Gastroesophageal sphincter (tissue), 4 donors: Measurements from ENCODE around the gene PPP1R37. TPM values are rescaled to one million over a fixed set of nuclear protein-coding genes. Genes with fewer than 3 reads are reported as not detected.

Experiments
- ATAC-seq: fragments of 150-250 bp; one replicate; pipeline ENCODE4 v1.9.1; 2016; ENCODE audit warnings: mild to moderate bottlenecking, moderate library complexity
- H3K27ac ChIP-seq, 4 donors: fragments of 200-600 bp; sonication (generic) in 3 of 4; 1 replicate in 3 of 4; 2 replicates in 1 of 4; pipeline ENCODE4 v1.5.1; 2016 to 2019
- H3K27me3 ChIP-seq: fragments of 200-600 bp; sonication (generic); one replicate; pipeline ENCODE4 v1.5.1; 2019
- H3K36me3 ChIP-seq, 2 donors: fragments of 200-600 bp; sonication (generic); one replicate each; pipeline ENCODE4 v1.5.1; 2019; ENCODE audit warnings: control low read depth in 1 of 2
- H3K4me1 ChIP-seq, 3 donors: fragments of 200-600 bp; sonication (generic); 1 replicate in 2 of 3; 2 replicates in 1 of 3; pipeline ENCODE4 v1.5.1; 2016 to 2019; ENCODE audit warnings: control low read depth in 2 of 3
- H3K4me3 ChIP-seq, 2 donors: fragments of 200-600 bp; sonication (generic); one replicate each; pipeline ENCODE4 v1.5.1; 2019; ENCODE audit warnings: mild to moderate bottlenecking in 1 of 2, moderate library complexity in 1 of 2
- H3K9me3 ChIP-seq, 3 donors: fragments of 200-600 bp; sonication (generic); one replicate each; pipeline ENCODE4 v1.5.1; 2017 to 2019; ENCODE audit warnings: control low read depth in 2 of 3
- CTCF ChIP-seq, 4 experiments: fragments of 200-600 bp in 2 of 4; fragments of 450-650 bp in 2 of 4; sonication (generic) in 1 of 4; IDR thresholded peaks; one replicate each; pipeline ENCODE4 v1.5.1; 2017 to 2019; ENCODE audit warnings: antibody characterized with exemption in 4 of 4, mild to moderate bottlenecking in 2 of 4, moderate library complexity in 2 of 4
- EP300 ChIP-seq: sonication (generic); formaldehyde crosslinking; IDR thresholded peaks from one replicate; pipeline ENCODE4 v1.6.1; 2017; ENCODE audit warnings: antibody characterized with exemption, mild to moderate bottlenecking
- POLR2A ChIP-seq, 2 donors: fragments of 450-650 bp; IDR thresholded peaks; one replicate each; pipeline ENCODE4 v1.6.1; 2017; ENCODE audit warnings: antibody characterized with exemption in 2 of 2, mild to moderate bottlenecking in 2 of 2, moderate library complexity in 1 of 2
- POLR2AphosphoS5 ChIP-seq: sonication (generic); formaldehyde crosslinking; IDR thresholded peaks from one replicate; pipeline ENCODE4 v1.6.1; 2017; ENCODE audit warnings: antibody characterized with exemption
- WGBS, 2 donors: methylation state at CpG; one replicate each; pipeline ENCODE4 v1.1.5; 2018; ENCODE audit warnings: low coverage in 1 of 2; 5-methylcytosine and 5-hydroxymethylcytosine counted together
- total RNA-seq, 4 donors: library from RNA; depleted of rRNA; stranded (reverse); fragments of >200 nt; gene quantifications; one replicate each; pipeline ENCODE4 v1.1.0, GENCODE V29; 2016

The PPP1R37 gene
- total RNA-seq, 4 donors from 2014 or later = 22.6 to 51.4 (median 24.6) TPM

GRCh38 chr19:45163751-45164460 lies 70.9 kb downstream of the PPP1R37 start:
- no peak for ATAC-seq
- WGBS, 2 donors = 67 to 80% methylated on average over 1 to 2 of the region's 15 CpGs

GRCh38 chr19:45164577-45165335 lies 71.8 kb downstream of the PPP1R37 start:
- peak; percentile 36 for ATAC-seq
- H3K4me1 ChIP-seq = peaks cover 0 to 14% (median 0%) of the 10 kb centered on the region in 3 donors
- H3K9me3 ChIP-seq = no peaks in the 10 kb centered on the region
- TF ChIP-seq EP300 (no peak), CTCF (IDR thresholded peaks at IDR 0.05) (no peak), POLR2A (IDR thresholded peaks at IDR 0.05) (no peak)
- peaks cover 36% of the 10 kb centered on the region for H3K27me3 ChIP-seq
- no CpG with 5 or more reads among the region's 27 CpGs for WGBS, 2 donors
- no peak overlapping the region for H3K27ac ChIP-seq
- no peak overlapping the region for H3K4me3 ChIP-seq
- peaks cover 0 to 7% of the 10 kb centered on the region in 2 donors for H3K36me3 ChIP-seq

More at GRCh38 chr19:45163751-45164460, 70.9 kb downstream of the PPP1R37 start:
- H3K27ac ChIP-seq = no peak overlapping the region
- H3K4me1 ChIP-seq = peaks cover 0 to 14% (median 0%) of the 10 kb centered on the region in 3 donors
- no peak overlapping the region for H3K4me3 ChIP-seq
- H3K27me3 ChIP-seq = peaks cover 44% of the 10 kb centered on the region
- peaks cover 0 to 1% of the 10 kb centered on the region in 2 donors for H3K36me3 ChIP-seq
- no peak for TF ChIP-seq EP300
- no peak for TF ChIP-seq CTCF (IDR thresholded peaks at IDR 0.05)
- TF ChIP-seq POLR2AphosphoS5 = no peak
- TF ChIP-seq POLR2A (IDR thresholded peaks at IDR 0.05) = no peak
- no peaks in the 10 kb centered on the region for H3K9me3 ChIP-seq

GRCh38 chr19:45166723-45167252 lies 73.8 kb downstream of the PPP1R37 start:
- no peak overlapping the region for H3K4me3 ChIP-seq
- H3K9me3 ChIP-seq = no peaks in the 10 kb centered on the region
- H3K36me3 ChIP-seq = peaks cover 0 to 7% of the 10 kb centered on the region in 2 donors
- H3K27ac ChIP-seq = no peak overlapping the region
- H3K4me1 ChIP-seq = peaks cover 0 to 27% (median 0%) of the 10 kb centered on the region in 3 donors
- WGBS, 2 donors = 30 to 57% methylated on average over 2 to 8 of the region's 14 CpGs
- peaks cover 16% of the 10 kb centered on the region for H3K27me3 ChIP-seq
- ATAC-seq = peak; percentile 35
- TF ChIP-seq EP300 = no peak
- no peak for TF ChIP-seq POLR2A (IDR thresholded peaks at IDR 0.05)
- no peak for TF ChIP-seq CTCF (IDR thresholded peaks at IDR 0.05)
- no peak for TF ChIP-seq POLR2AphosphoS5

- Histone ChIP-seq H3K27me3 (no peaks in the 10 kb centered on the region), H3K4me1 (peaks cover 0 to 27% (median 0%) of the 10 kb centered on the region in 3 donors), H3K36me3 (peaks cover 0 to 7% of the 10 kb centered on the region in 2 donors), H3K27ac (no peak overlapping the region), H3K4me3 (no peak overlapping the region), H3K9me3 (no peaks in the 10 kb centered on the region)
- no peak for ATAC-seq
- WGBS, 2 donors = 96 to 100% methylated on average over 2 to 5 of the region's 16 CpGs
- TF ChIP-seq EP300 (no peak), POLR2A (IDR thresholded peaks at IDR 0.05) (no peak), POLR2AphosphoS5 (no peak), CTCF (IDR thresholded peaks at IDR 0.05) (no peak)
These were observed 75.9 kb downstream of the PPP1R37 start for GRCh38 chr19:45168767-45169351.
